Lung (tissue), 12 donors: ENCODE measurements around the gene BAZ1A. TPM values are rescaled to one million over a fixed set of nuclear protein-coding genes. Genes with fewer than 3 reads are reported as not detected.

Source experiments
- ATAC-seq: fragments of 200-7000 bp; cut with Tn5 transposase; one replicate; pipeline ENCODE4 v1.9.1; 2020; ENCODE audit warnings: moderate number of reproducible peaks; ENCODE audit not compliant: insufficient read depth, low FRiP score
- DNase-seq, 3 donors: peaks; one replicate each; pipeline ENCODE4 v3.0.0-alpha.2; 2013 to 2017
- H3K27ac ChIP-seq, 2 donors: one replicate each; pipeline ENCODE4 v1.5.1; 2013; ENCODE audit warnings: mild to moderate bottlenecking in 2 of 2, moderate library complexity in 2 of 2, control low read depth in 1 of 2, inconsistent platforms in 1 of 2, low read depth in 1 of 2, low read length in 1 of 2
- H3K27me3 ChIP-seq, 3 donors: one replicate each; pipeline ENCODE4 v1.5.1; 2013; ENCODE audit warnings: low read length in 2 of 3; ENCODE audit not compliant: control insufficient read depth in 3 of 3, insufficient read depth in 3 of 3
- H3K36me3 ChIP-seq, 4 donors: one replicate each; pipeline ENCODE4 v1.5.1; 2013; ENCODE audit warnings: low read length in 4 of 4, mild to moderate bottlenecking in 1 of 4, moderate library complexity in 1 of 4; ENCODE audit not compliant: control insufficient read depth in 4 of 4, insufficient read depth in 4 of 4
- H3K4me1 ChIP-seq, 5 donors: one replicate each; pipeline ENCODE4 v1.5.1; 2013; ENCODE audit warnings: low read length in 5 of 5, mild to moderate bottlenecking in 2 of 5, moderate library complexity in 1 of 5; ENCODE audit not compliant: control insufficient read depth in 5 of 5, insufficient read depth in 5 of 5
- H3K4me3 ChIP-seq: one replicate; pipeline ENCODE4 v1.5.1; 2013; ENCODE audit warnings: mild to moderate bottlenecking, control low read depth, moderate library complexity
- H3K9ac ChIP-seq, 2 donors: one replicate each; pipeline ENCODE4 v1.5.1; 2013; ENCODE audit warnings: low read length in 2 of 2, control low read depth in 1 of 2; ENCODE audit not compliant: insufficient read depth in 1 of 2
- H3K9me3 ChIP-seq, 4 donors: one replicate each; pipeline ENCODE4 v1.5.1; 2013; ENCODE audit warnings: low read length in 3 of 4, mild to moderate bottlenecking in 1 of 4, moderate library complexity in 1 of 4; ENCODE audit not compliant: control insufficient read depth in 4 of 4, insufficient read depth in 3 of 4
- CTCF ChIP-seq: IDR thresholded peaks from 2 replicates; pipeline ENCODE4 v1.5.1; 2012; ENCODE audit warnings: mild to moderate bottlenecking; ENCODE audit errors: control extremely low read depth, extremely low read depth
- WGBS, 2 donors: extraction: QIAGEN DNeasy Blood & Tissue Kit; methylation state at CpG; one replicate each; pipeline ENCODE4 v1.1.7; 2013; 5-methylcytosine and 5-hydroxymethylcytosine counted together
- polyA plus RNA-seq, 2 donors: library from polyadenylated mRNA; stranded (reverse); fragments of 200-250 nt; gene quantifications; one replicate each; pipeline ENCODE4 v1.2.1, GENCODE V29; 2013
- total RNA-seq, 2 donors: library from RNA; depleted of rRNA in 1 of 2; stranded (reverse); fragments of >200 nt in 1 of 2; gene quantifications; one replicate each; pipeline ENCODE4 v1.2.1, GENCODE V29; 2014 to 2021
- donor health status: control.
- donor health status: control.
- donor health status: Bipolar disorder and iron deficiency.
- donor health status: healthy.
- donor health status: DM: yes; HTN: yes; CAD: no.

Gene BAZ1A
- total and polyA plus RNA-seq, 4 donors = 17.2 to 52.4 (median 32.1) TPM

- peaks cover 0 to 4% (median 3%) of the 10 kb centered on the region in 4 donors for H3K36me3 ChIP-seq
- 100% methylated on average over 1 of the region's 1 CpG for WGBS, 2 donors
- no peaks in the 10 kb centered on the region for H3K27me3 ChIP-seq
- H3K9ac ChIP-seq = no peak overlapping the region
- H3K4me1 ChIP-seq = peaks cover 0 to 4% (median 0%) of the 10 kb centered on the region in 5 donors
- TF ChIP-seq CTCF = no peak
- H3K9me3 ChIP-seq = no peaks in the 10 kb centered on the region
- DNase-seq (no peak), ATAC-seq (no peak)
- H3K27ac ChIP-seq = no peak overlapping the region
- no peak overlapping the region for H3K4me3 ChIP-seq
These were observed 11.3 kb downstream of the BAZ1A start for GRCh38 chr14:34863844-34864243.

GRCh38 chr14:34858765-34859164 lies 16.4 kb downstream of the BAZ1A start:
- Histone ChIP-seq H3K4me3 (no peak overlapping the region), H3K9ac (no peak overlapping the region), H3K27me3 (no peaks in the 10 kb centered on the region), H3K9me3 (no peaks in the 10 kb centered on the region), H3K4me1 (no peaks in the 10 kb centered on the region), H3K36me3 (peaks cover 0 to 6% (median 6%) of the 10 kb centered on the region in 4 donors), H3K27ac (no peak overlapping the region)
- no peak for ATAC-seq
- WGBS, 2 donors = 91 to 93% methylated on average over 2 of the region's 2 CpGs
- no peak for DNase-seq
- TF ChIP-seq CTCF = no peak

- H3K27me3 ChIP-seq = no peaks in the 10 kb centered on the region
- no peaks in the 10 kb centered on the region for H3K4me1 ChIP-seq
- peak; percentile 58 for ATAC-seq
- no peak overlapping the region for H3K4me3 ChIP-seq
- TF ChIP-seq CTCF = no peak
- H3K9ac ChIP-seq = no peak overlapping the region
- peaks cover 3 to 7% (median 6%) of the 10 kb centered on the region in 4 donors for H3K36me3 ChIP-seq
- H3K9me3 ChIP-seq = no peaks in the 10 kb centered on the region
- WGBS, 2 donors = 75 to 80% methylated on average over 7 of the region's 7 CpGs
- no peak for DNase-seq
- H3K27ac ChIP-seq = no peak overlapping the region
These were observed 17.3 kb downstream of the BAZ1A start for GRCh38 chr14:34857689-34858449.
